ENCODE data around the gene ANKRD33B. TPM values are rescaled to one million over a fixed set of nuclear protein-coding genes. Genes with fewer than 3 reads are reported as not detected.

The ANKRD33B gene
- total RNA-seq, 4 donors from 2014 or later, result 5.6 to 10.7 (median 8.2) TPM

DNA sequence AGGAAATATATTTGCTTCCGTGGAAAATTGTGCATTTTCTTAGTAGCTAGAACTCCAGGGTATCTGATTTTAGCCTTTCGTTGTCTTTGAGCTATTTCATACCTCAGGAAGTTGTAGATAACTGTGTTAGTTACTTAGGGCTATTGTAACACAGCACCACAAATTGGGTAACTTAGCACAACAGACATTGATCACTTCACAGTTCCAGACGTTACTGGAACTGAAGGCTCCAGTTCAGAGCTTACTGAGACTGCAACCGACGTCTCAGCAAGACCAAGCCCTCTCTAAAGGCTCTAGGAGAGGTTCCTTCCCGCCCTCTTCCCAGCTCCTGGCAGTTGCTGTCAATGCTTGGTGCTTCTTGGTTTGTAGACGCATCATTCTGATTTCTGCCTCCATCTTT lies 17.7 kb upstream of the ANKRD33B start:
- TF ChIP-seq, protein P1, sequence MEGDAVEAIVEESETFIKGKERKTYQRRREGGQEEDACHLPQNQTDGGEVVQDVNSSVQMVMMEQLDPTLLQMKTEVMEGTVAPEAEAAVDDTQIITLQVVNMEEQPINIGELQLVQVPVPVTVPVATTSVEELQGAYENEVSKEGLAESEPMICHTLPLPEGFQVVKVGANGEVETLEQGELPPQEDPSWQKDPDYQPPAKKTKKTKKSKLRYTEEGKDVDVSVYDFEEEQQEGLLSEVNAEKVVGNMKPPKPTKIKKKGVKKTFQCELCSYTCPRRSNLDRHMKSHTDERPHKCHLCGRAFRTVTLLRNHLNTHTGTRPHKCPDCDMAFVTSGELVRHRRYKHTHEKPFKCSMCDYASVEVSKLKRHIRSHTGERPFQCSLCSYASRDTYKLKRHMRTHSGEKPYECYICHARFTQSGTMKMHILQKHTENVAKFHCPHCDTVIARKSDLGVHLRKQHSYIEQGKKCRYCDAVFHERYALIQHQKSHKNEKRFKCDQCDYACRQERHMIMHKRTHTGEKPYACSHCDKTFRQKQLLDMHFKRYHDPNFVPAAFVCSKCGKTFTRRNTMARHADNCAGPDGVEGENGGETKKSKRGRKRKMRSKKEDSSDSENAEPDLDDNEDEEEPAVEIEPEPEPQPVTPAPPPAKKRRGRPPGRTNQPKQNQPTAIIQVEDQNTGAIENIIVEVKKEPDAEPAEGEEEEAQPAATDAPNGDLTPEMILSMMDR (IDR thresholded peaks at IDR 0.05; ENCODE audit: low read depth), result no peak

DNA sequence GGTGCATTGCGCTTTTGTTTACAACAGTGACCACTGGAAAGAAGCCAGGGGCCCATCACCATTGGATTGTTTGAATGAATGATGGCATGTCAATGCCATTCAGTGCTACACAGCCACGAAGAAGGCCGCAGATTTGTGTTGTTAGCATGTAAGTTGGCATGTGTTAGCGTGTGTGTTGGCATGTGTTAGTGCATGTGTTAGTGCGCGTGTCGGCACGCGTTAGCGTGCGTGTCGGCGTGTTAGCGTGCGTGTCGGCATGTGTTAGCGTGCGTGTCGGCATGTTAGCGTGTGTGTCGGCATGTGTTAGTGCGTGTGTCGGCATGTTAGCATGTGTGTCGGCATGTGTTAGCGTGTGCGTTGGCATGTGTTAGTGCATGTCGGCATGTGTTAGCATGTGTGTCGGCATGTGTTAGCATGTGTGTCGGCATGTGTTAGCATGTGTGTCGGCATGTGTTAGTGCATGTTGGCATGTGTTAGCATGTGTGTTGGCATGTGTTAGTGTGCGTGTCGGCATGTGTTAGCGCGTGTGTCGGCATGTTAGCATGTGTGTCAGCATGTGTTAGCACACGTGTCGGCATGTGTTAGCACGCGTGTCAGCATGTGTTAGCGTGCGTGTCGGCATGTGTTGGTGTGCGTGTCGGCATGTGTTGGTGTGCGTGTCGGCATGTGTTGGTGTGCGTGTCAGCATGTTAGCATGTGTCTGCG lies 15.3 kb upstream of the ANKRD33B start:
- TF ChIP-seq, protein P1 (IDR thresholded peaks at IDR 0.05; ENCODE audit: low read depth), result no peak

DNA sequence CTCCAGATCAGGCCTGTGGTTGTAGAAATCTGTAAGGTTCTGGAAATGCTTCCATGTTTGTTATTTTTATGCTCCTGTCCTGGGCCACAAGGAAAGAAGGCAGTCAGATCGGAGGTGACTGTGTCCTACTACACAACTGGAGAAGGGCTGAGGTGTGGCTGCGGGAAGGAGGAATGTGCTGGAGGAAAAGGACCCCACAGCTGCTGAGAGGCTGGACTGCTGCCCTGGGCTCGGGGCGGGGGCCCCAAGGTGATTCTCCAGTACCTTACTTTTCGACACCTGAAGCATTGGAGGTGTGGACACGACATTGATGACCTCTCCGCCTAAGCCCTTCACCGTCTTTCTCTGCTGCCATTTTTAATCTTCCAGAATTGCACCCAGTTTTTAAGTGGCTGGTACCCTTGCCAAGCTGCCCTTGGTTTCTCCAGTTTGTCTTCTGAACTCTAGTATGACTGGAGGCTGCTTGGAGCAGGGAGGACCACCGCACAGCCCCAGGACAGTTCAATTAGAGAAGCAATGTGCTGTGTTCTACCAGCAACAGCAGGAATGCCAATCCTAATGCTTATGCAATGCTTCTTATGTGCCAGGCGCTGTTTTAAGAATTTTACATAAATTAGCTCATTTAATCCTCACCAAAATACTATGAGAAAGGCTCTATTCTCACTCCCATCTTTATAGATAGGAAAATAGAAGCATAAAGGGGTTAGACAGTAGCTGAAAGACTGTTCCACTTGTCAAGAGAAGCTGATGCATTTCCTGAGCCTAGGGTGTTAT lies 13.5 kb upstream of the ANKRD33B start:
- TF ChIP-seq, protein P1 (IDR thresholded peaks at IDR 0.05; ENCODE audit: low read depth), result no peak

DNA sequence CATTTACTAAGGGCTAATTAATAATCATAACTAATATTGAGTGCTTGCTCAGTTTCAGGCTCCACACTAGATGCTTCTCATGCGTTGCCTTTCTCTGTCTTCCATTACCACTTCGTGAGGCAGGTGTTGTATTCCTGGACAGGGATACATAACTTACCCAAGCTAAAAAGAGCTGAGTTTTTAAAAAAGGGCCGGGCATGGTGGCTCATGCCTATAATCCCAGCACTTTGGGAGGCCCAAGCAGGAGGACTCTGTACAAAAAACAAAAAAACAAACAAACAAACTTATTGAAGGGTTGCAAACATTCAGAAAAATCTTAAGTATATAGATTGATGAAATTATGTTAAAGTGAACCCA lies 12.1 kb upstream of the ANKRD33B start:
- TF ChIP-seq, protein P1 (IDR thresholded peaks at IDR 0.05; ENCODE audit: low read depth), result no peak

DNA sequence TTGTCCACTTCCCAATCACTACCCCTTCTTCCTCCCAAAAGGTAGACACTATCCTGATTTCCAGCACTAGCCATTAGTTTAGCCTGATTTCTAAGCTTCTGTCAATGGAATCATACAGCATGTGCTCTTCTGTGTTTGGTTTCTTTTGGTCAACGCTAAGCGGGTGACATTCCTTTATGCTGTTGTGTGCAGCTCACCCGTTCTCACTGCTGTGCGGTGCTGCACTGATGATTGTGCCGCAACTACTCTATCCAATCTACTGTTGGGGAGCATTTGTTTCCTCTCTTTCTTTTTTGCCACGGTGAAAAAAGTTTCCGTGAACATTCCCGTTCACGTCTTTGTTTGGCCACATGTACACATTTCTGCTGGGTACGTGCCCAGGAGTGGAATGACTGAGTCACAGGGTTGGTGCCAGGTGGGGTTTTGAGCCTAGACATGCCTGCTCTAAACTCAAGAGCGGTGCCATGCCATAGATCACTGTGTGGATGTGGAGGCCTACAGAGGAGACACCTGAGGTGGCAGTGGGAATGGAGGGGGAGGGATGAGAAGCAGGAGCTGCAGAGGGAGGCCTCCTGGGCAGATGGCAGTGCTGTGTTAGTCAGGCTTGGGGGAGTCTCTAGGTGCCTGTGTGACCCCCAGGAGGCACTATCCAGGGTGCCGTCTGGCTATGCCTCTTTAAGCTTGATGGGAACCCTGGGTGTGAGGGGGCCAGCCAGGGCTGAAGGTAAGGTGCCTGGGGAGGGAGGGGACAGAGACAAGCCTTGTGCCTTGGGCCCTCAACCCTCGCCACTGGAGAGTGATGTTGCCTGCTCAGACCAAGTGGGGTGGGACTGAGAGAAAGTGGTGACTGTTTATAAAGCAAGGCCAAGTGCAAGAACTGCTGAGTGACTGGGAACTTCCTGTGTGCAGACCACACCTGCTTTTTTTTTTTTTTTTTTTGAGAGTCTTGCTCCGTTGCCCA lies 11.4 kb upstream of the ANKRD33B start:
- TF ChIP-seq, protein P1 (IDR thresholded peaks at IDR 0.05; ENCODE audit: low read depth), result no peak

DNA sequence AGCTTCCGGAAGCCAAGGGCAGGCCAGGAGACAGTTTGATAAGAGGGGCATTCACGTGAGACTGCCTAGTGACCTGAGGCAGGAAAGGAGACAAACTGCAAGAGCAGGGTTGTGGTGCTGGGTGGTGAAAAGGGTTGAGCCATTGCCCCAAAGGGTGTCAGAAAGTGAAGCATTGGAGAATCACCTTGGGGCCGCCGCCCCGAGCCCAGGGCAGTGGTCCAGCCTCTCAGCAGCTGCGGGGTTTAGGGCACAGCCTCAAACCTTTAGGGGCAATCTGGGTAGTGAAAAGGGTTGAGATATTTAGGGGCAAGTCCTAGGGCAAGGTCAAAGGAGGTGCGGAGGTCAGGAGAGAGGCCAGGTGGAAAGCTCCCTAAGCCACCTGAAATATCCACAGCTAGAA lies 10.4 kb upstream of the ANKRD33B start:
- TF ChIP-seq, protein P1 (IDR thresholded peaks at IDR 0.05; ENCODE audit: low read depth), result no peak

All from subcutaneous adipose tissue (tissue), 4 donors.